Liver (tissue), 3 donors: ENCODE results near the gene CCSER2.

Experiments
- ATF3 ChIP-seq: IDR thresholded peaks from 2 replicates; pipeline ENCODE4 v1.6.1; 2016; ENCODE audit warnings: antibody characterized with exemption
- CTCF ChIP-seq: fragments of 150-350 bp; IDR thresholded peaks from 2 replicates; pipeline ENCODE4 v1.5.1; 2017; ENCODE audit warnings: improper control_type of control experiment, low read depth, low read length; ENCODE audit not compliant: missing input control
- EGR1 ChIP-seq, 2 donors: IDR thresholded peaks; 2 replicates each; pipeline ENCODE4 v1.6.1; 2016 to 2018; ENCODE audit warnings: antibody characterized with exemption in 2 of 2, low read depth in 2 of 2
- FOXA1 ChIP-seq: IDR thresholded peaks from 2 replicates; pipeline ENCODE4 v1.6.1; 2016; ENCODE audit warnings: antibody characterized with exemption
- GABPA ChIP-seq, 2 donors: IDR thresholded peaks in 1 of 2; conservative IDR thresholded peaks in 1 of 2; 2 replicates each; pipeline ENCODE4 v1.6.1; 2016; ENCODE audit warnings: antibody characterized with exemption in 2 of 2, mild to moderate bottlenecking in 1 of 2, moderate library complexity in 1 of 2
- JUND ChIP-seq, 2 donors: IDR thresholded peaks; 2 replicates each; pipeline ENCODE4 v1.6.1; 2016; ENCODE audit warnings: antibody characterized with exemption in 2 of 2
- MAX ChIP-seq: IDR thresholded peaks from 2 replicates; pipeline ENCODE4 v1.6.1; 2016; ENCODE audit warnings: antibody characterized with exemption
- RAD21 ChIP-seq, 2 donors: IDR thresholded peaks; 2 replicates each; pipeline ENCODE4 v1.6.1; 2016; ENCODE audit warnings: antibody characterized with exemption in 2 of 2, mild to moderate bottlenecking in 2 of 2
- REST ChIP-seq: IDR thresholded peaks from 2 replicates; pipeline ENCODE4 v1.6.1; 2016; ENCODE audit warnings: antibody characterized with exemption, mild to moderate bottlenecking
- SP1 ChIP-seq: IDR thresholded peaks from 2 replicates; pipeline ENCODE4 v1.6.1; 2018; ENCODE audit warnings: antibody characterized with exemption, mild to moderate bottlenecking
- TAF1 ChIP-seq: conservative IDR thresholded peaks from 2 replicates; pipeline ENCODE4 v1.6.1; 2016; ENCODE audit warnings: antibody characterized with exemption, mild to moderate bottlenecking
- YY1 ChIP-seq: IDR thresholded peaks from 2 replicates; pipeline ENCODE4 v1.6.1; 2016; ENCODE audit warnings: antibody characterized with exemption, mild to moderate bottlenecking
- ZBTB33 ChIP-seq: IDR thresholded peaks from 2 replicates; pipeline ENCODE4 v1.6.1; 2016; ENCODE audit warnings: antibody characterized with exemption
- donor health status: healthy.
- donor health status: healthy.

- no peak for TF ChIP-seq CTCF
- TF ChIP-seq ATF3 = no peak
- no peak for TF ChIP-seq RAD21 (IDR thresholded peaks at IDR 0.05)
- TF ChIP-seq EGR1 (IDR thresholded peaks at IDR 0.05; ENCODE audit: low read depth in 2 of 2) = no peak
- no peak for TF ChIP-seq JUND (IDR thresholded peaks at IDR 0.05)
- no peak for TF ChIP-seq GABPA (IDR thresholded peaks at IDR 0.05 in 1 of 2, conservative IDR thresholded peaks at IDR 0.05 in 1 of 2)
- TF ChIP-seq MAX = no peak
- TF ChIP-seq FOXA1 = no peak
- no peak for TF ChIP-seq ZBTB33
- TF ChIP-seq REST = no peak
- TF ChIP-seq SP1 = no peak
- TF ChIP-seq TAF1 = no peak
- no peak for TF ChIP-seq YY1
Observed at GRCh38 chr10:84493361-84493760, 165.0 kb downstream of the CCSER2 start.
